Naive thymus-derived CD4-positive, alpha-beta T cell (primary cell): ENCODE data around the gene PDP2. TPM values are rescaled to one million over a fixed set of nuclear protein-coding genes. Genes with fewer than 3 reads are reported as not detected.
"Not testable (repeated sequence)": the region's sequence is repeated elsewhere in the genome, so short reads cannot be mapped to it uniquely, and the experiment has no call there.

Experiments used
- ATAC-seq: fragments of 150-1000 bp; cut with Tn5 transposase; 2 replicates; pipeline ENCODE4 v1.10.0; 2021; ENCODE audit warnings: mild to moderate bottlenecking, moderate library complexity
- CTCF ChIA-PET: fragments of 350-600 bp; sonication (Branson Sonifier 250); formaldehyde crosslinking; loops from one replicate; lab custom pipeline; 2021; ENCODE audit warnings: antibody characterized with exemption; lab: Charles Lee
- POLR2A ChIA-PET: fragments of 350-600 bp; sonication (Branson Sonifier 250); formaldehyde crosslinking; loops from one replicate; lab custom pipeline; 2021; ENCODE audit warnings: antibody characterized with exemption, inconsistent platforms; lab: Charles Lee
- DNase-seq, 9 donors: peaks; one replicate each; pipeline versions ENCODE4 v3.0.0 to v3.0.0-alpha.2; 2020 to 2022; ENCODE audit warnings: mixed read lengths in 1 of 9
- H3K27ac ChIP-seq: one replicate; pipeline ENCODE4 v1.7.0; 2013; ENCODE audit warnings: mild to moderate bottlenecking, low read depth, low read length, moderate library complexity
- H3K27me3 ChIP-seq, 2 donors: one replicate each; pipeline ENCODE4 v1.7.0; 2013; ENCODE audit warnings: low read length in 2 of 2, mild to moderate bottlenecking in 2 of 2, moderate library complexity in 2 of 2; ENCODE audit not compliant: control insufficient read depth in 2 of 2, insufficient read depth in 2 of 2
- H3K36me3 ChIP-seq, 3 experiments: 1 replicate in 2 of 3; 2 replicates in 1 of 3; pipeline ENCODE4 v1.7.0; 2013; ENCODE audit warnings: low read length in 3 of 3, mild to moderate bottlenecking in 3 of 3, moderate library complexity in 1 of 3; ENCODE audit not compliant: insufficient read depth in 3 of 3, control insufficient read depth in 2 of 3
- H3K4me1 ChIP-seq, 2 donors: one replicate each; pipeline ENCODE4 v1.7.0; 2013; ENCODE audit warnings: low read length in 2 of 2, mild to moderate bottlenecking in 2 of 2, moderate library complexity in 1 of 2; ENCODE audit not compliant: control insufficient read depth in 2 of 2, insufficient read depth in 2 of 2
- H3K4me3 ChIP-seq: 2 replicates; pipeline ENCODE4 v1.7.0; 2013; ENCODE audit warnings: mild to moderate bottlenecking, low read length
- H3K9me3 ChIP-seq, 3 experiments: 1 replicate in 2 of 3; 2 replicates in 1 of 3; pipeline ENCODE4 v1.7.0; 2013; ENCODE audit warnings: low read length in 3 of 3; ENCODE audit not compliant: control insufficient read depth in 2 of 3
- H3K27ac Mint-ChIP-seq, 9 donors: one replicate each; pipeline ENCODE4 v1.8.0; 2020 to 2022; ENCODE audit warnings: mixed read lengths in 9 of 9, mild to moderate bottlenecking in 8 of 9, moderate library complexity in 5 of 9, inconsistent platforms in 2 of 9
- H3K27me3 Mint-ChIP-seq, 5 donors: one replicate each; pipeline ENCODE4 v1.8.0; 2021 to 2022; ENCODE audit warnings: mixed read lengths in 5 of 5, mild to moderate bottlenecking in 1 of 5
- H3K36me3 Mint-ChIP-seq, 5 donors: one replicate each; pipeline ENCODE4 v1.8.0; 2020 to 2022; ENCODE audit warnings: mixed read lengths in 5 of 5, mild to moderate bottlenecking in 3 of 5, inconsistent platforms in 1 of 5
- H3K4me1 Mint-ChIP-seq, 7 donors: one replicate each; pipeline ENCODE4 v1.8.0; 2020 to 2022; ENCODE audit warnings: mixed read lengths in 7 of 7, mild to moderate bottlenecking in 3 of 7, inconsistent platforms in 1 of 7
- H3K4me3 Mint-ChIP-seq, 10 donors: one replicate each; pipeline ENCODE4 v1.8.0; 2020 to 2022; ENCODE audit warnings: mild to moderate bottlenecking in 10 of 10, mixed read lengths in 10 of 10, moderate library complexity in 6 of 10, inconsistent platforms in 2 of 10
- H3K9me3 Mint-ChIP-seq, 11 donors: one replicate each; pipeline ENCODE4 v1.8.0; 2020 to 2022; ENCODE audit warnings: mixed read lengths in 11 of 11, mild to moderate bottlenecking in 4 of 11, inconsistent platforms in 1 of 11, moderate library complexity in 1 of 11
- intact Hi-C, 2 donors: fragments of 100-400 bp; cut with micrococcal nuclease; formaldehyde crosslinking; loops; one replicate each; pipeline ENCODE4 v1.15.1; 2023
- polyA plus RNA-seq, 2 donors: library from polyadenylated mRNA; unstranded; fragments of 300-500 nt; fragmentation: Illumina TruSeq; gene quantifications; one replicate each; pipeline ENCODE4 v1.2.3, GENCODE V29; 2021
- total RNA-seq, 6 experiments: library from RNA in 5 of 6; stranded (reverse) in 5 of 6; gene quantifications; 1 replicate in 5 of 6; 2 replicates in 1 of 6; pipeline ENCODE4 v1.2.3 and lab custom pipeline; 2021 to 2026

PDP2 gene
- total and polyA plus RNA-seq, 7 experiments from 2014 or later, result 1.6 to 24.0 (median 6.5) TPM

- Mint-ChIP-seq H3K9me3 (peaks cover 0 to 2% (median 0%) of the 10 kb centered on the region in 11 donors), H3K27ac (peak overlapping the region in 1 of 9 donors; percentile 56), H3K4me1 (peaks cover 0 to 28% (median 12%) of the 10 kb centered on the region in 7 donors), H3K27me3 (no peaks in the 10 kb centered on the region), H3K4me3 (no peak overlapping the region), H3K36me3 (peaks cover 0 to 5% (median 0%) of the 10 kb centered on the region in 5 donors)
- no peaks in the 10 kb centered on the region for H3K36me3 ChIP-seq
- no peaks in the 10 kb centered on the region for H3K27me3 ChIP-seq
- no peaks in the 10 kb centered on the region for H3K9me3 ChIP-seq
- intact Hi-C loops, result loop anchor here (1.0 to 10.0 kb wide), 4 partner anchors 29 to 119 kb away; partner anchors contain the start of gene RRAD (in 1 of the 2)
- POLR2A ChIA-PET, result interaction anchor here (0.7 kb wide), 1 partner anchor 36 kb away, joined by 3 read pairs; no protein-coding TSS in a partner anchor
- peaks cover 0 to 3% of the 10 kb centered on the region in 2 donors for H3K4me1 ChIP-seq
- no peak overlapping the region for H3K27ac ChIP-seq
- CTCF ChIA-PET, result interaction anchor here (1.5 kb wide), 1 partner anchor 23 kb away, joined by 4 read pairs; no protein-coding TSS in a partner anchor
- H3K4me3 ChIP-seq, result no peak overlapping the region
- DNase-seq (no peak), ATAC-seq (no peak)
Observed at GRCh38 chr16:66895999-66896398, 15.7 kb downstream of the PDP2 start.

DNA sequence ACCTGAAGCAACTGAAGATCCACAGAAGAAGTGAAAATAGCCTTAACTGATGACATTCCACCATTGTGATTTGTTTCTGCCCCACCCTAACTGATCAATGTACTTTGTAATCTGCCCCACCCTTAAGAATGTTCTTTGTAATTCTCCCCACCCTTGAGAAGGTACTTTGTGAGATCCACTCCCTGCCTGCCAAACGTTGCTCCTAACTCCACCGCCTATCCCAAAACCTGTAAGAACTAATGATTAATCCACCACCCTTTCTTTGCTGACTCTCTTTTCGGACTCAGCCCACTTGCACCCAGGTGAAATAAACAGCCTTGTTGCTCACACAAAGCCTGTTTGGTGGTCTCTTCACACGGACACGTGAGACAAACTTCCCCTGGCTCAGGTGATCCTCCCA is 16.4 kb downstream of the PDP2 start:
- not testable (repeated sequence) for H3K4me3 ChIP-seq, H3K27me3 Mint-ChIP-seq, H3K27ac ChIP-seq, DNase-seq, H3K27ac Mint-ChIP-seq, H3K27me3 ChIP-seq, H3K36me3 ChIP-seq, H3K4me3 Mint-ChIP-seq, H3K4me1 ChIP-seq, H3K36me3 Mint-ChIP-seq, ATAC-seq, H3K9me3 ChIP-seq, H3K9me3 Mint-ChIP-seq
- intact Hi-C loops, result loop anchor here in 1 of 2 donors (5.0 to 10.0 kb wide), 2 partner anchors 51 to 118 kb away; no protein-coding TSS in a partner anchor
- CTCF ChIA-PET, result interaction anchor here (0.6 kb wide), 1 partner anchor 227 kb away, joined by 6 read pairs; no protein-coding TSS in a partner anchor
- H3K4me1 Mint-ChIP-seq, result peaks cover 0 to 24% (median 12%) of the 10 kb centered on the region in 7 donors
- POLR2A ChIA-PET, result interaction anchor here (0.7 to 0.9 kb wide), 2 partner anchors 36 to 37 kb away, joined by 3 read pairs; no protein-coding TSS in a partner anchor

GRCh38 chr16:66898207-66898606 is 17.9 kb downstream of the PDP2 start:
- ChIA-PET CTCF (no interaction called here), POLR2A (interaction anchor here (1.0 to 1.3 kb wide), 2 partner anchors 16 to 17 kb away, joined by 3 read pairs; partner anchors contain the start of gene PDP2)
- Mint-ChIP-seq H3K9me3 (no peaks in the 10 kb centered on the region), H3K4me3 (no peak overlapping the region), H3K36me3 (peaks cover 0 to under 1% (median 0%) of the 10 kb centered on the region in 5 donors), H3K27ac (no peak overlapping the region), H3K4me1 (peaks cover 0 to 15% (median 5%) of the 10 kb centered on the region in 7 donors), H3K27me3 (no peaks in the 10 kb centered on the region)
- no peaks in the 10 kb centered on the region for H3K4me1 ChIP-seq
- ATAC-seq, result no peak
- intact Hi-C loops, result loop anchor here in 1 of 2 donors (5.0 to 10.0 kb wide), 2 partner anchors 49 to 117 kb away; no protein-coding TSS in a partner anchor
- H3K36me3 ChIP-seq, result no peaks in the 10 kb centered on the region
- no peaks in the 10 kb centered on the region for H3K27me3 ChIP-seq
- no peak overlapping the region for H3K4me3 ChIP-seq
- H3K27ac ChIP-seq, result no peak overlapping the region
- DNase-seq, result no peak
- H3K9me3 ChIP-seq, result no peaks in the 10 kb centered on the region

DNA sequence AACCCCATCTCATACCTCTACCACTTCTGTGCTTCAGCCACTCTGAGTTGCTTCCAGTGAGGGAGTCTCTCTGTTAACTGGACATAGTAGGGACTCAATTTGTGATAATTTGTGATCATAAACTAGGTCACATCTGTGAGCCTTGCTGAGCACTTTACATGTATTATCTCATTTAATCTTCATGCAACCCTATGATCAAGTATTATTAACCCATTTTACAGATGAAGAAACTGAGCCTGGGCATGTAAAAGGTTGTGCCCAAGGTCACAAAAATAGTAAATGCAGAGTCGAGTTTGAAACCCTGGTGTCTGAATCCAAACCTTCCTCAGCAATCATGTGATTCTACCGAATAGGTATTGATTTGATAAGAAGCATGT is 18.6 kb downstream of the PDP2 start:
- Mint-ChIP-seq H3K27me3 (no peaks in the 10 kb centered on the region), H3K9me3 (no peaks in the 10 kb centered on the region), H3K4me3 (no peak overlapping the region), H3K27ac (no peak overlapping the region), H3K36me3 (no peaks in the 10 kb centered on the region), H3K4me1 (peaks cover 0 to 13% (median 3%) of the 10 kb centered on the region in 7 donors)
- Histone ChIP-seq H3K9me3 (no peaks in the 10 kb centered on the region), H3K27ac (no peak overlapping the region), H3K36me3 (no peaks in the 10 kb centered on the region), H3K4me3 (no peak overlapping the region), H3K4me1 (no peaks in the 10 kb centered on the region), H3K27me3 (no peaks in the 10 kb centered on the region)
- POLR2A ChIA-PET, result interaction anchor here (1.3 kb wide), 1 partner anchor 16 kb away, joined by 3 read pairs; no protein-coding TSS in a partner anchor
- intact Hi-C loops, result loop anchor here in 1 of 2 donors (5.0 to 10.0 kb wide), 2 partner anchors 48 to 116 kb away; no protein-coding TSS in a partner anchor
- CTCF ChIA-PET, result no interaction called here
- ATAC-seq, result no peak
- no peak for DNase-seq

DNA sequence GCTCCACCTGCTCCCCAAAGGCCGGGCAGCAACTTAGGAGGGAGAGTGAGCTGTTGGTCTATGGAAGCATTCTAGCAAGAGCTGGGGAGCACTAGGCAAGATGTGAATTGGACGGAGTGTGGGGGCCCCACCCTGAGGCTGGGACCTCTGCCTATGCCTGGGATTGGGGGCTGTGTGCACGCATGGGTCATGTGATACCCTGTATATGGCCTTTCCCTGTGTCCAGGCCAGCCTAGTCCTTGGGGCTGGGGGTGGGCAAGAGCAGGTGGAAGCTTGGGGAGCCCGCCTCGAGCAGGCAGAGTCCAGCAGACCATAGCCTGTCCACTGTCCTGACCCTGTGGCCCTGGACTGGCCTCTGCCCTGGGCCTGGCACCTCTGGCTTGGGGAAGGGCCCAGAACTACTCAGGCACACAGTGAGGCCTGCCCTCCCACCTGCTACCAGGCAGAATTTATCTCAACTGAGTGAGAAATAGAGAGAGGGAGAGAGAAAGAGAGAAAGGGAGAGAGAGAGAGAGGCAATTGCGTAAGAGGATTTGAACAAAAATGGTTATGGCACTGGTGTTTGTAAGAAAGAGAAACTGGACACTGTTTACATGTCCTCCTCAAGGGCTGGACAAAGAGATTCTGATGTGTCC is 19.1 kb downstream of the PDP2 start:
- Histone ChIP-seq H3K9me3 (no peaks in the 10 kb centered on the region), H3K4me3 (no peak overlapping the region), H3K27ac (no peak overlapping the region), H3K36me3 (no peaks in the 10 kb centered on the region), H3K4me1 (no peaks in the 10 kb centered on the region), H3K27me3 (no peaks in the 10 kb centered on the region)
- Mint-ChIP-seq H3K27ac (no peak overlapping the region), H3K4me3 (no peak overlapping the region), H3K27me3 (no peaks in the 10 kb centered on the region), H3K9me3 (no peaks in the 10 kb centered on the region), H3K4me1 (peaks cover 0 to 12% (median 3%) of the 10 kb centered on the region in 7 donors), H3K36me3 (no peaks in the 10 kb centered on the region)
- intact Hi-C loops, result loop anchor here in 1 of 2 donors (5.0 to 10.0 kb wide), 2 partner anchors 48 to 115 kb away; no protein-coding TSS in a partner anchor
- ChIA-PET CTCF (no interaction called here), POLR2A (no interaction called here)
- ATAC-seq (no peak), DNase-seq (no peak)

DNA sequence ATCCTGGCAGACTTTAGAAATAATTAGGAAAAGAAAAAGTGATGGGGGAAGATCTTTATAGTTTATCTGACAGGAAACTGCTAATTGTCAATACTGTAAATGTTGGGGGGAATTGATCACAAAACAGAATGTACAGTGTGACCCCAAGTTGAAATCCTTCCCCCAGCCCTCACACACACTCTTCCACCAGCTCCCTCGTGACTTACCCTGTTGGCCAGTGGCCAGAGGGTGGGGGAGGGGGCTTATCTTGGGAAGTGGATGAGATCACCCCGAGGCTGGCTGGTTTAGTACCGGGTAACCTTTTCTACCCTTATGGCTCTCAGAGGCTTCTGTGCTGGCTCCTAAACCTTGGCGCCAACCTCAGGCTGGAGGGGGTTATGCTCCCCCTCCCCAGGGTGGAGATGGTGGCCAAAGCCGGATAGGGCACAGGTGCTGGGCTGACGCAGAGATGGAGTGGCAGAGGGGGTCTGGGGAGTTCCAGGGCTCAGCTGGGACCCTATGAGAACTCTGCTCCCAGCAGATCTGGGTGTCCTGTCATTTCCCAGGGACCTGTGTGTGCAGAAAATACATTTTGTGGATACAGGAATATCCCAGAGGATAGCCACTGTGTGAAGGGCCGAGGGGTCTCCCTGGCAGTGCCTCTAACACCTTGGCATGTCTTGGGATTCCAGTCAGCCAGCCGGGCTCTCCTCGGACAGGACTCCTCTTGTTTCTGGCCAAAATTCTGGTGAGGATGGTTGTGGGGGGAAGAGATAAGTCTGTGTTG is 19.8 kb downstream of the PDP2 start:
- H3K4me1 Mint-ChIP-seq, result peaks cover 0 to 7% (median 3%) of the 10 kb centered on the region in 7 donors
- ChIA-PET CTCF (no interaction called here), POLR2A (no interaction called here)
- Histone ChIP-seq H3K4me3 (no peak overlapping the region), H3K27me3 (no peaks in the 10 kb centered on the region), H3K4me1 (peaks cover 0 to under 1% of the 10 kb centered on the region in 2 donors), H3K36me3 (no peaks in the 10 kb centered on the region), H3K27ac (no peak overlapping the region), H3K9me3 (no peaks in the 10 kb centered on the region)
- intact Hi-C loops, result loop anchor here in 1 of 2 donors (5.0 to 10.0 kb wide), 2 partner anchors 47 to 115 kb away; no protein-coding TSS in a partner anchor
- H3K9me3 Mint-ChIP-seq, result no peaks in the 10 kb centered on the region
- DNase-seq, result no peak
- no peak overlapping the region for H3K4me3 Mint-ChIP-seq
- no peaks in the 10 kb centered on the region for H3K27me3 Mint-ChIP-seq
- no peaks in the 10 kb centered on the region for H3K36me3 Mint-ChIP-seq
- no peak for ATAC-seq
- H3K27ac Mint-ChIP-seq, result no peak overlapping the region
